ENCODE measurements around the gene TNFRSF6B. TPM values are rescaled to one million over a fixed set of nuclear protein-coding genes. Genes with fewer than 3 reads are reported as not detected.
"Not testable (repeated sequence)": the region's sequence is repeated elsewhere in the genome, so short reads cannot be mapped to it uniquely, and the experiment has no call there.

Gene TNFRSF6B
- total and polyA plus RNA-seq, 4 donors: 2.1 to 73.9 (median 8.7) TPM

DNA sequence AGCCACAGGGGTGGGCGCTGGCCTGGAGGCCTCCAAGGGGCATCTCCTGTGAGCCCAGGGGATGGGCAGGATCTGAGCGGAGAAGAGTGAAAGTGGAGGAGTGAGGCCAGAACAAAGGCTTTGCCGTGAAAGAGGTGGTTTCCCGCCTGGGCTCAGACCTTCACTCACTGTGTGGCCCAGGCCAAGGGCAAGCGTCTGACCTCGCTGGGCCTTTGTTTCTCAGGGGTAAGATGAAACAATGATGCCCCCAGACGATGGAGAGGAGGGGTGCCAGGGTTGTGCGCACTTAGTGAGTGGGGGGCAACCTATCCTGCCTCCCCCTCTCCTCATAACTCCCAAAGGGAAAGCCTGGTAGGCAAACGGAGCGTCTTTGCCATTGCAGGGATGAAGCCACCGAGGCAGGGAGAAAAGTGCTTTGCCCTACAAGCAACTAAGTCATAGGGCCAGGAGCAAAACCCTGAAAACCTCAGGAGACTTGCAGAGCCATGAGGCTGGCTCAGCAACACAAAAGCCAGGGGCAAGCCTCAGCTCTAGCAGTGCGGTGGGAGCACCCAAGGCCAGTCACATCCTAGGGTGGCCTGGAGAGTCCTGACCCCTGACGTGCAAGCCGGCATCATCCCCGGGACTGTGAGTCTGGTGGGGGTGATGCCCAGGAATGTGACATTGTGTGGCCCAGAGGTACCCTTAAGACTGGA is 42.3 kb upstream of the TNFRSF6B start:
- H3K27me3 ChIP-seq (ENCODE audit: control insufficient read depth in 1 of 2, insufficient read depth in 2 of 2, low read length in 1 of 2): no peaks in the 10 kb centered on the region
- no peaks in the 10 kb centered on the region for H3K4me1 ChIP-seq (ENCODE audit: control insufficient read depth in 1 of 2, insufficient read depth in 2 of 2, low read length in 2 of 2)
- WGBS, 2 donors: 58 to 61% methylated on average over 14 to 15 of the region's 15 CpGs
- H3K27ac ChIP-seq (ENCODE audit: low read depth in 1 of 2, low read length in 2 of 2): no peak overlapping the region
- no peak overlapping the region for H3K4me3 ChIP-seq (ENCODE audit: low read length in 2 of 2)
- no peaks in the 10 kb centered on the region for H3K36me3 ChIP-seq (ENCODE audit: control insufficient read depth in 1 of 2, insufficient read depth in 2 of 2, low read length in 1 of 2)
- ATAC-seq (ENCODE audit: low FRiP score): no peak
- intact Hi-C loops (cut with DNase I): loop anchor here in 1 of 2 donors (10.0 kb wide), 1 partner anchor 119 kb away; the partner anchor contains the start of gene PTK6
- DNase-seq: no peak
- H3K9me3 ChIP-seq (ENCODE audit: control insufficient read depth, low read length): no peaks in the 10 kb centered on the region

GRCh38 chr20:63655249-63655648 is 41.2 kb upstream of the TNFRSF6B start:
- Histone ChIP-seq H3K4me3 (ENCODE audit: low read length in 2 of 2) (no peak overlapping the region), H3K27me3 (ENCODE audit: control insufficient read depth in 1 of 2, insufficient read depth in 2 of 2, low read length in 1 of 2) (no peaks in the 10 kb centered on the region), H3K27ac (ENCODE audit: low read depth in 1 of 2, low read length in 2 of 2) (no peak overlapping the region), H3K4me1 (ENCODE audit: control insufficient read depth in 1 of 2, insufficient read depth in 2 of 2, low read length in 2 of 2) (no peaks in the 10 kb centered on the region), H3K9me3 (ENCODE audit: control insufficient read depth, low read length) (no peaks in the 10 kb centered on the region), H3K36me3 (ENCODE audit: control insufficient read depth in 1 of 2, insufficient read depth in 2 of 2, low read length in 1 of 2) (no peaks in the 10 kb centered on the region)
- ATAC-seq (ENCODE audit: low FRiP score): no peak
- intact Hi-C loops (cut with DNase I): loop anchor here in 1 of 2 donors (10.0 kb wide), 1 partner anchor 120 kb away; the partner anchor contains the start of gene PTK6
- 83 to 86% methylated on average over 4 of the region's 4 CpGs for WGBS, 2 donors
- DNase-seq: no peak

DNA sequence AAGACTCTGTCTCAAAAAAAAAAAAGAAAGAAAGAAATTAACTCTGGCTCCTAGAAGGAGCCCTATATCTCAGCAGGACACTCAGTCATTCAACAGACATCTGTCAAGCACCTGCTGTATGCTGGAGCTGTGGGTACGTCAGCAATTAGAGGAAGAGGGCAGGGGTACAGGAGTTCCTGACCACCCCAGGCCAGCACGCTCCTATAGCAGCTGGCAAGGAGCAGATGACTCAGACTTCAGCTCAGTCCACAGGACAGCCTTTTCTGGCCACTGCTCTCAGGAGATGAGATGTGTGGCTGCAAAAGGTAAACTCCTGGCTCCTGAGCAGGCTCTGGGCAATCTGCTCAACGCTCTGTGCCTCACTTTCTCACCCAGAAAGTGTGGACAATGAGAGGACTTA is 40.0 kb upstream of the TNFRSF6B start:
- H3K36me3 ChIP-seq (ENCODE audit: control insufficient read depth in 1 of 2, insufficient read depth in 2 of 2, low read length in 1 of 2): no peaks in the 10 kb centered on the region
- H3K4me3 ChIP-seq (ENCODE audit: low read length in 2 of 2): no peak overlapping the region
- no peak overlapping the region for H3K27ac ChIP-seq (ENCODE audit: low read depth in 1 of 2, low read length in 2 of 2)
- no peaks in the 10 kb centered on the region for H3K4me1 ChIP-seq (ENCODE audit: control insufficient read depth in 1 of 2, insufficient read depth in 2 of 2, low read length in 2 of 2)
- no peak for ATAC-seq (ENCODE audit: low FRiP score)
- H3K27me3 ChIP-seq (ENCODE audit: control insufficient read depth in 1 of 2, insufficient read depth in 2 of 2, low read length in 1 of 2): no peaks in the 10 kb centered on the region
- no peaks in the 10 kb centered on the region for H3K9me3 ChIP-seq (ENCODE audit: control insufficient read depth, low read length)
- no peak for DNase-seq
- 94 to 96% methylated on average over 3 of the region's 3 CpGs for WGBS, 2 donors
- intact Hi-C loops (cut with DNase I): loop anchor here in 1 of 2 donors (10.0 kb wide), 1 partner anchor 122 kb away; the partner anchor contains the start of gene PTK6

GRCh38 chr20:63657260-63657936 is 39.1 kb upstream of the TNFRSF6B start:
- no peaks in the 10 kb centered on the region for H3K36me3 ChIP-seq (ENCODE audit: control insufficient read depth in 1 of 2, insufficient read depth in 2 of 2, low read length in 1 of 2)
- peak overlapping the region; percentile 9 to 85 for H3K27ac ChIP-seq (ENCODE audit: low read depth in 1 of 2, low read length in 2 of 2)
- ATAC-seq (ENCODE audit: low FRiP score) (no peak), DNase-seq (no peak)
- H3K9me3 ChIP-seq (ENCODE audit: control insufficient read depth, low read length): no peaks in the 10 kb centered on the region
- H3K4me1 ChIP-seq (ENCODE audit: control insufficient read depth in 1 of 2, insufficient read depth in 2 of 2, low read length in 2 of 2): no peaks in the 10 kb centered on the region
- peak overlapping the region in 1 of 2 donors; percentile 10 for H3K4me3 ChIP-seq (ENCODE audit: low read length in 2 of 2)
- no peaks in the 10 kb centered on the region for H3K27me3 ChIP-seq (ENCODE audit: control insufficient read depth in 1 of 2, insufficient read depth in 2 of 2, low read length in 1 of 2)
- WGBS, 2 donors: 34 to 37% methylated on average over 31 of the region's 31 CpGs
- intact Hi-C loops (cut with DNase I): loop anchor here in 1 of 2 donors (10.0 kb wide), 1 partner anchor 123 kb away; the partner anchor contains the start of gene PTK6

DNA sequence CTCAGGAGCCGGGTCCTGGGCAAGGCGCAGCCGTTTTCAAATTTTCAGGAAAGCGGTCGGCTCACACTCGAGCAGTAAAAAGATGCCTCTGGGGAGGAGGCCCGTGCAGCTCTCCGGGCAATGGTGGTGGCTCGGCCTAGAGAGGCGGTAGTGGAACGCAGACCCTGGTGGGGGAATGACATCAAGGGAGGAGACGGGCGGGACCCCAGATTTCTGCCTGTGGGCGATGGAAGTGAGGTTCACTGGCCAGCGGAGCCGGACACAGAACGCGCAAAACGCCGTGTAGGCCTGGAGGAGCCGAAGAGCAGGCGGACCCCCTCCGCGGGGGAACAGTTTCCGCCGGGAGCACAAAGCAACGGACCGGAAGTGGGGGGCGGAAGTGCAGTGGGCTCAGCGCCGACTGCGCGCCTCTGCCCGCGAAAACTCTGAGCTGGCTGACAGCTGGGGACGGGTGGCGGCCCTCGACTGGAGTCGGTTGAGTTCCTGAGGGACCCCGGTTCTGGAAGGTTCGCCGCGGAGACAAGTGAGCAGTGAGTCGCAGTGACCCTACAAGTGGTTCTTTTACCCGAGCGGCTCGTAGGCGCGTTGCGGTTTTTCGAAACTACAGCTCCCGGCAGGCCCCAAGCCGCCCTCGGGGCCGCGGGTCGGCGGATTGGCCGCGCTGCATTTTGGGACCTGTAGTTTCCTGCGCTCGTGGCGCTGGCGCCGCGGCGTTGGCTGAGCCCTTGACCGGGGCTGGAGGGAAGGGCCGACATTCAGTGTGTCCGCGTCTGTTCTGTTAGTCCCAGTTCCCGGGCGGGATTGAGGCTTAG is 38.3 kb upstream of the TNFRSF6B start, which contains the start of gene RTEL1:
TSS of gene RTEL1 (plus strand) at position 376 of the 812 bp plus-strand sequence. CDS start 1,091 bp downstream, outside the sequence.
- 0 to 2% methylated on average over 71 to 73 of the region's 73 CpGs for WGBS, 2 donors
- DNase-seq (peak; percentile 96 to 97), ATAC-seq (ENCODE audit: low FRiP score) (peak; percentile 96)
- H3K27me3 ChIP-seq (ENCODE audit: control insufficient read depth in 1 of 2, insufficient read depth in 2 of 2, low read length in 1 of 2): no peaks in the 10 kb centered on the region
- no peaks in the 10 kb centered on the region for H3K9me3 ChIP-seq (ENCODE audit: control insufficient read depth, low read length)
- H3K27ac ChIP-seq (ENCODE audit: low read depth in 1 of 2, low read length in 2 of 2): peak within 1 kb of the TSS; percentile 9 to 85
- H3K4me1 ChIP-seq (ENCODE audit: control insufficient read depth in 1 of 2, insufficient read depth in 2 of 2, low read length in 2 of 2): no peaks in the 10 kb centered on the region
- intact Hi-C loops (cut with DNase I): loop anchor here in 1 of 2 donors (1.0 to 10.0 kb wide), 2 partner anchors 49 to 123 kb away; partner anchors contain the start of genes ARFRP1 and PTK6
- no peaks in the 10 kb centered on the region for H3K36me3 ChIP-seq (ENCODE audit: control insufficient read depth in 1 of 2, insufficient read depth in 2 of 2, low read length in 1 of 2)
- peak within 1 kb of the TSS; percentile 28 to 32 for H3K4me3 ChIP-seq (ENCODE audit: low read length in 2 of 2)

GRCh38 chr20:63658749-63659187 is 37.7 kb upstream of the TNFRSF6B start:
- Histone ChIP-seq H3K36me3 (ENCODE audit: control insufficient read depth in 1 of 2, insufficient read depth in 2 of 2, low read length in 1 of 2) (no peaks in the 10 kb centered on the region), H3K27me3 (ENCODE audit: control insufficient read depth in 1 of 2, insufficient read depth in 2 of 2, low read length in 1 of 2) (no peaks in the 10 kb centered on the region), H3K4me1 (ENCODE audit: control insufficient read depth in 1 of 2, insufficient read depth in 2 of 2, low read length in 2 of 2) (no peaks in the 10 kb centered on the region), H3K27ac (ENCODE audit: low read depth in 1 of 2, low read length in 2 of 2) (peak overlapping the region in 1 of 2 donors; percentile 34), H3K9me3 (ENCODE audit: control insufficient read depth, low read length) (no peaks in the 10 kb centered on the region), H3K4me3 (ENCODE audit: low read length in 2 of 2) (peak overlapping the region; percentile 28 to 32)
- WGBS, 2 donors: 1 to 2% methylated on average over 25 of the region's 25 CpGs
- peak; percentile 58 for ATAC-seq (ENCODE audit: low FRiP score)
- intact Hi-C loops (cut with DNase I): loop anchor here in 1 of 2 donors (1.0 to 10.0 kb wide), 3 partner anchors 23 to 124 kb away; partner anchors contain the start of genes ARFRP1 and PTK6
- DNase-seq: no peak

- 60 to 61% methylated on average over 13 of the region's 13 CpGs for WGBS, 2 donors
- H3K27ac ChIP-seq (ENCODE audit: low read depth in 1 of 2, low read length in 2 of 2): peak overlapping the region in 1 of 2 donors; percentile 34
- DNase-seq: no peak
- H3K27me3 ChIP-seq (ENCODE audit: control insufficient read depth in 1 of 2, insufficient read depth in 2 of 2, low read length in 1 of 2): no peaks in the 10 kb centered on the region
- H3K4me3 ChIP-seq (ENCODE audit: low read length in 2 of 2): peak overlapping the region in 1 of 2 donors; percentile 32
- no peaks in the 10 kb centered on the region for H3K9me3 ChIP-seq (ENCODE audit: control insufficient read depth, low read length)
- no peak for ATAC-seq (ENCODE audit: low FRiP score)
- H3K4me1 ChIP-seq (ENCODE audit: control insufficient read depth in 1 of 2, insufficient read depth in 2 of 2, low read length in 2 of 2): no peaks in the 10 kb centered on the region
- no peaks in the 10 kb centered on the region for H3K36me3 ChIP-seq (ENCODE audit: control insufficient read depth in 1 of 2, insufficient read depth in 2 of 2, low read length in 1 of 2)
- intact Hi-C loops (cut with DNase I): loop anchor here in 1 of 2 donors (1.0 to 10.0 kb wide), 2 partner anchors 22 to 125 kb away; partner anchors contain the start of gene PTK6
Measured at GRCh38 chr20:63659370-63659769, 37.1 kb upstream of the TNFRSF6B start.

GRCh38 chr20:63660174-63660573 is 36.3 kb upstream of the TNFRSF6B start:
- H3K36me3 ChIP-seq (ENCODE audit: control insufficient read depth in 1 of 2, insufficient read depth in 2 of 2, low read length in 1 of 2); ATAC-seq (ENCODE audit: low FRiP score); H3K9me3 ChIP-seq (ENCODE audit: control insufficient read depth, low read length); H3K27me3 ChIP-seq (ENCODE audit: control insufficient read depth in 1 of 2, insufficient read depth in 2 of 2, low read length in 1 of 2); intact Hi-C loops (cut with DNase I); H3K27ac ChIP-seq (ENCODE audit: low read depth in 1 of 2, low read length in 2 of 2); H3K4me3 ChIP-seq (ENCODE audit: low read length in 2 of 2); DNase-seq; H3K4me1 ChIP-seq (ENCODE audit: control insufficient read depth in 1 of 2, insufficient read depth in 2 of 2, low read length in 2 of 2): not testable (repeated sequence)
- WGBS, 2 donors: 81 to 88% methylated on average over 10 of the region's 10 CpGs
